BJ (cell line): ENCODE data around the gene AP1S1. TPM values are rescaled to one million over a fixed set of nuclear protein-coding genes. Genes with fewer than 3 reads are reported as not detected.
"Not testable (repeated sequence)": the region's sequence is repeated elsewhere in the genome, so short reads cannot be mapped to it uniquely, and the experiment has no call there.

Experiments
- CTCF ChIA-PET: fragments of 350-600 bp; formaldehyde crosslinking; extraction: SDS; loops from one replicate; lab custom pipeline; 2021; ENCODE audit warnings: antibody characterized with exemption, inconsistent platforms; lab: Yijun Ruan, JAX
- POLR2A ChIA-PET: fragments of 300-600 bp; sonication (Branson Sonifier 250); formaldehyde crosslinking; extraction: SDS; loops from one replicate; lab custom pipeline; 2021; ENCODE audit warnings: antibody characterized with exemption; lab: Charles Lee
- DNase-seq: peaks from one replicate; pipeline ENCODE4 v3.0.0-alpha.2; 2011; ENCODE audit warnings: low read depth
- H3K27me3 ChIP-seq: 2 replicates; pipeline ENCODE4 v1.6.0; 2011; ENCODE audit warnings: low read length; ENCODE audit not compliant: control insufficient read depth, insufficient read depth
- H3K36me3 ChIP-seq: 2 replicates; pipeline ENCODE4 v1.5.1; 2011; ENCODE audit warnings: low read length; ENCODE audit not compliant: control insufficient read depth, insufficient read depth
- H3K4me3 ChIP-seq: 2 replicates; pipeline ENCODE4 v1.5.1; 2011; ENCODE audit warnings: low read depth, mild to moderate bottlenecking, control low read depth, low read length
- CTCF ChIP-seq: IDR thresholded peaks from 2 replicates; pipeline ENCODE4 v1.5.1; 2011; ENCODE audit warnings: low read depth, mild to moderate bottlenecking, control low read depth, inconsistent platforms, low read length, moderate library complexity; ENCODE audit not compliant: insufficient read depth
- polyA plus RNA-seq: library from polyadenylated mRNA; depleted of rRNA; stranded (reverse); fragments of >200 nt; gene quantifications from 2 replicates; pipeline ENCODE4 v1.2.3, GENCODE V29; 2011

The AP1S1 gene
- polyA plus RNA-seq, 1 experiment: 270 TPM

DNA sequence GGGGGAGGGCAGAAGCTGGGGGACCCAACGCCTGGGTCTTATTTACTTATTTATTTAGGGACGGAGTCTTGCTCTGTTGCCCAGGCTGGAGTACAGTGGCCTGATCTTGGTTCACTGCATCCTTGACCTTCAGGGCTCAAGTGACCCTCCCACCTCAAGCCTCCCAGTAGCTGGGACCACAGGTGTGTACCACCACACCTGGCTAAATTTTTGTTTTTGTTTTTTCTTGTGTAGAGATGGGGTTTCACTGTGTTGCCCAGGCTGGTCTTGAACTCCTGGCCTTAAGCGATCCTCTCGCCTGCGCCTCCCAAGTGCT lies 48.3 kb downstream of the AP1S1 start:
- TF ChIP-seq CTCF: no peak
- peaks cover 2% of the 10 kb centered on the region; the same call in 1 of the 2 replicates for H3K36me3 ChIP-seq
- no peak for DNase-seq
- CTCF ChIA-PET: interaction anchor here (1.5 to 5.1 kb wide), 2 partner anchors 9 to 58 kb away, joined by 4 to 35 read pairs; no protein-coding TSS in a partner anchor
- POLR2A ChIA-PET: no interaction called here
- H3K27me3 ChIP-seq: peaks cover 19% of the 10 kb centered on the region
- no peak overlapping the region for H3K4me3 ChIP-seq

GRCh38 chr7:101203740-101204738 lies 49.8 kb downstream of the AP1S1 start:
- CTCF ChIA-PET: interaction anchor here (5.1 kb wide), 1 partner anchor 11 kb away, joined by 35 read pairs; no protein-coding TSS in a partner anchor
- peaks cover 19% of the 10 kb centered on the region for H3K27me3 ChIP-seq
- H3K4me3 ChIP-seq, DNase-seq, POLR2A ChIA-PET, H3K36me3 ChIP-seq: not testable (repeated sequence)

DNA sequence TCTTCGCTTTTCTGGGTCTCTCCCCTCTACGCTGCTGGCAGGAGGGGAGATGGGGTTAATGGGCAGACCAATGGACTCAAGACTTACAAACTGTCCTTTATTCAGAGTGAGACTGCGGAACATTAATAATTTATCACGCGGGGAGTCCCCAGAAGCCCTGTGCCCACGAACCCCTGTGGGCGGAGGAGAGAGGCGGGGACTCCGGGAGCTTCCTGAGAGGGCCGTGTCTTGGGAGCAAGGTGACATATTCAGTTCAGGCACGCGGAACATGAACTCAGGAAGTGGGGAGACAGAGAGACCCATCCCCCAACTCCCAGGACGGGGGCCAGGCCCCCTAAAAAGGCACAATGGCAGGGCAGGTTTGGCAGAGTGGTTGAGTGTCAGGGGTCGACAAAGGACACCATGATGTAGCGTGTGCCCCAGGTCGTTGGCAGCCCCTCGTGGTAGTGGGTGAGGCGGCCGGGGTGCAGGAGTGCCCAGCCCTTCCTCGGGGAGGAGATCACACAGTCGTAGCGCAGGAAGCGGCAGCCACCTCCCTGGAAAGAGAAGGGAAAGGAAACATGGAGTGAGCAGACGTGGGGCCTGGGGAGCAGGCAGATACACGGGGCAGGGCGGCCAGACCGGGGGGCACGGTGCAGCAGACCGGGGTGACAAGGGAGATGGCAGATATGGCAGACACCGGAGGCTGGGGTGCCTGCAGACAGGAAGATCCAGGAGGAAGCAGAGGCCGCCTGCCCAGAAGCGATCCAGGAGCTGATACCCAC lies 51.8 kb downstream of the AP1S1 start:
- no peak for DNase-seq
- TF ChIP-seq CTCF: no peak
- CTCF ChIA-PET: interaction anchor here (1.1 to 5.1 kb wide), 2 partner anchors 13 to 62 kb away, joined by 4 to 35 read pairs; no protein-coding TSS in a partner anchor
- H3K27me3 ChIP-seq: peaks cover 11% of the 10 kb centered on the region
- POLR2A ChIA-PET: interaction anchor here (0.7 kb wide), 1 partner anchor 50 kb away, joined by 4 read pairs; no protein-coding TSS in a partner anchor
- H3K36me3 ChIP-seq: peaks cover 18% of the 10 kb centered on the region
- no peak overlapping the region for H3K4me3 ChIP-seq

- no peak for DNase-seq
- ChIA-PET POLR2A (interaction anchor here (0.7 kb wide), 1 partner anchor 50 kb away, joined by 4 read pairs; no protein-coding TSS in a partner anchor), CTCF (interaction anchor here (5.1 kb wide), 1 partner anchor 13 kb away, joined by 35 read pairs; no protein-coding TSS in a partner anchor)
- Histone ChIP-seq H3K27me3 (peaks cover 9% of the 10 kb centered on the region), H3K4me3 (no peak overlapping the region), H3K36me3 (peaks cover 23% of the 10 kb centered on the region)
- TF ChIP-seq CTCF: no peak
Observed at GRCh38 chr7:101206665-101207042, 52.4 kb downstream of the AP1S1 start.

GRCh38 chr7:101207459-101207858 lies 53.2 kb downstream of the AP1S1 start:
- H3K4me3 ChIP-seq: no peak overlapping the region
- ChIA-PET CTCF (interaction anchor here (0.8 to 1.1 kb wide), 2 partner anchors 14 to 15 kb away, joined by 4 to 5 read pairs; no protein-coding TSS in a partner anchor), POLR2A (no interaction called here)
- peaks cover 3% of the 10 kb centered on the region for H3K27me3 ChIP-seq
- no peak for TF ChIP-seq CTCF
- DNase-seq: no peak
- peaks cover 29% of the 10 kb centered on the region for H3K36me3 ChIP-seq
